ENCODE results near the gene CORO1A. TPM values are rescaled to one million over a fixed set of nuclear protein-coding genes. Genes with fewer than 3 reads are reported as not detected.
"Not testable (repeated sequence)": the region's sequence is repeated elsewhere in the genome, so short reads cannot be mapped to it uniquely, and the experiment has no call there.

The CORO1A gene
- total RNA-seq, 3 donors from 2014 or later: 747 to 940 (median 832) TPM

- peak; percentile 67 to 71 for ATAC-seq
- H3K9me3 Mint-ChIP-seq; H3K4me3 Mint-ChIP-seq; H3K27me3 Mint-ChIP-seq (ENCODE audit: low read depth); H3K36me3 Mint-ChIP-seq (ENCODE audit: insufficient read depth); H3K4me1 Mint-ChIP-seq (ENCODE audit: low read depth): not testable (repeated sequence)
- DNase-seq: peak; percentile 3
Observed at GRCh38 chr16:30205541-30206236, 22.3 kb downstream of the CORO1A start.

- H3K4me3 Mint-ChIP-seq; DNase-seq; H3K36me3 Mint-ChIP-seq (ENCODE audit: insufficient read depth); H3K27me3 Mint-ChIP-seq (ENCODE audit: low read depth); H3K4me1 Mint-ChIP-seq (ENCODE audit: low read depth); H3K9me3 Mint-ChIP-seq: not testable (repeated sequence)
- peak; percentile 67 to 78 for ATAC-seq
Observed at GRCh38 chr16:30206252-30206651, 22.9 kb downstream of the CORO1A start.

GRCh38 chr16:30207063-30207704, 23.8 kb downstream of the CORO1A start:
- DNase-seq; H3K36me3 Mint-ChIP-seq (ENCODE audit: insufficient read depth); H3K9me3 Mint-ChIP-seq; H3K27me3 Mint-ChIP-seq (ENCODE audit: low read depth); H3K4me1 Mint-ChIP-seq (ENCODE audit: low read depth); H3K4me3 Mint-ChIP-seq: not testable (repeated sequence)
- peak; percentile 29 to 36 for ATAC-seq

- H3K4me3 Mint-ChIP-seq; H3K36me3 Mint-ChIP-seq (ENCODE audit: insufficient read depth); H3K9me3 Mint-ChIP-seq; H3K4me1 Mint-ChIP-seq (ENCODE audit: low read depth); H3K27me3 Mint-ChIP-seq (ENCODE audit: low read depth): not testable (repeated sequence)
- ATAC-seq (peak in 1 of 2 donors; percentile 22), DNase-seq (peak; percentile 9)
Observed at GRCh38 chr16:30209032-30209431, 25.6 kb downstream of the CORO1A start.

GRCh38 chr16:30211414-30211813, 28.0 kb downstream of the CORO1A start:
- not testable (repeated sequence) for H3K36me3 Mint-ChIP-seq (ENCODE audit: insufficient read depth); H3K9me3 Mint-ChIP-seq; H3K4me3 Mint-ChIP-seq; H3K27me3 Mint-ChIP-seq (ENCODE audit: low read depth); DNase-seq; H3K4me1 Mint-ChIP-seq (ENCODE audit: low read depth)
- peak; percentile 23 to 44 for ATAC-seq

- H3K9me3 Mint-ChIP-seq; H3K4me1 Mint-ChIP-seq (ENCODE audit: low read depth); H3K27me3 Mint-ChIP-seq (ENCODE audit: low read depth); H3K4me3 Mint-ChIP-seq; ATAC-seq; H3K36me3 Mint-ChIP-seq (ENCODE audit: insufficient read depth): not testable (repeated sequence)
- peak; percentile 1 for DNase-seq
Observed at GRCh38 chr16:30217082-30217481, 33.7 kb downstream of the CORO1A start.

Other genes with a start within 250 kb of the CORO1A start
- gene TMEM219, start 221.5 kb upstream of the CORO1A start, total RNA-seq: 10 to 100 TPM; 19.3 to 30.8 (median 27.7) TPM
- gene TAOK2, start 209.7 kb upstream of the CORO1A start, total RNA-seq: 10 to 100 TPM; 34.9 to 37.9 (median 37.8) TPM
- gene HIRIP3, start 188.0 kb upstream of the CORO1A start, total RNA-seq: 10 to 100 TPM; 43.4 to 52.5 (median 50.7) TPM
- gene INO80E, start 187.4 kb upstream of the CORO1A start, total RNA-seq: 100 to 1,000 TPM; 103 to 113 (median 112) TPM
- gene DOC2A, start 172.6 kb upstream of the CORO1A start, total RNA-seq: 1 to 10 TPM in 2 of 3 donors, under 1 TPM in 1; 0.49 to 2.5 (median 1.1) TPM
- gene C16orf92, start 160.4 kb upstream of the CORO1A start, total RNA-seq: not detected
- gene TLCD3B, start 152.3 kb upstream of the CORO1A start, total RNA-seq: under 1 TPM; 0.22 to 0.33 (median 0.32) TPM
- gene ALDOA, start 117.8 kb upstream of the CORO1A start, total RNA-seq: 1,000 to 10,000 TPM; 2,101 to 2,362 (median 2,220) TPM
- gene PPP4C, start 107.6 kb upstream of the CORO1A start, total RNA-seq: 100 to 1,000 TPM; 147 to 164 (median 152) TPM
- gene TBX6, start 91.7 kb upstream of the CORO1A start, total RNA-seq: under 1 TPM; 0.33 to 0.87 (median 0.48) TPM
- gene YPEL3, start 87.4 kb upstream of the CORO1A start, total RNA-seq: 1 to 10 TPM; 4.4 to 7.2 (median 6.1) TPM
- gene GDPD3, start 70.1 kb upstream of the CORO1A start, total RNA-seq: 1 to 10 TPM in 2 of 3 donors, under 1 TPM in 1; 0.76 to 3.3 (median 2.7) TPM
- 10 to 100 TPM; 29.1 to 37.5 (median 32.6) TPM for gene MAPK3, start 60.4 kb upstream of the CORO1A start, total RNA-seq
- 100 to 1,000 TPM; 468 to 531 (median 481) TPM for gene BOLA2B, start 10.1 kb downstream of the CORO1A start, total RNA-seq
- gene SLX1A, start 10.3 kb downstream of the CORO1A start, total RNA-seq: 100 to 1,000 TPM in 1 of 3 donors, 10 to 100 TPM in 2; 84.5 to 110 (median 95.6) TPM
- 1 to 10 TPM; 6.8 to 7.6 (median 7.0) TPM for gene SULT1A3, start 15.7 kb downstream of the CORO1A start, total RNA-seq
- 10 to 100 TPM in 1 of 3 donors, 1 to 10 TPM in 2; 8.2 to 10.2 (median 8.3) TPM for gene NPIPB13, start 64.9 kb downstream of the CORO1A start, total RNA-seq
- 10 to 100 TPM; 95.2 to 97.2 (median 96.8) TPM for gene CD2BP2, start 171.7 kb downstream of the CORO1A start, total RNA-seq
- 10 to 100 TPM; 48.2 to 52.5 (median 49.6) TPM for gene TBC1D10B, start 186.9 kb downstream of the CORO1A start, total RNA-seq
- gene MYL11, start 191.2 kb downstream of the CORO1A start, total RNA-seq: under 1 TPM in 1 of 3 donors, not detected in 2; 0.76 TPM
- gene SEPTIN1, start 199.0 kb downstream of the CORO1A start, total RNA-seq: 100 to 1,000 TPM; 133 to 164 (median 152) TPM
- gene ZNF48, start 211.8 kb downstream of the CORO1A start, total RNA-seq: 10 to 100 TPM; 18.0 to 19.2 (median 18.1) TPM
- gene ZNF771, start 224.0 kb downstream of the CORO1A start, total RNA-seq: 1 to 10 TPM; 7.1 to 9.8 (median 9.4) TPM
- gene DCTPP1, start 246.4 kb downstream of the CORO1A start, total RNA-seq: 100 to 1,000 TPM; 226 to 283 (median 250) TPM